ENCODE results near the gene ARPC4. TPM values are rescaled to one million over a fixed set of nuclear protein-coding genes. Genes with fewer than 3 reads are reported as not detected.

Gene ARPC4
- total RNA-seq, 2 donors from 2014 or later: 196 to 204 TPM

DNA sequence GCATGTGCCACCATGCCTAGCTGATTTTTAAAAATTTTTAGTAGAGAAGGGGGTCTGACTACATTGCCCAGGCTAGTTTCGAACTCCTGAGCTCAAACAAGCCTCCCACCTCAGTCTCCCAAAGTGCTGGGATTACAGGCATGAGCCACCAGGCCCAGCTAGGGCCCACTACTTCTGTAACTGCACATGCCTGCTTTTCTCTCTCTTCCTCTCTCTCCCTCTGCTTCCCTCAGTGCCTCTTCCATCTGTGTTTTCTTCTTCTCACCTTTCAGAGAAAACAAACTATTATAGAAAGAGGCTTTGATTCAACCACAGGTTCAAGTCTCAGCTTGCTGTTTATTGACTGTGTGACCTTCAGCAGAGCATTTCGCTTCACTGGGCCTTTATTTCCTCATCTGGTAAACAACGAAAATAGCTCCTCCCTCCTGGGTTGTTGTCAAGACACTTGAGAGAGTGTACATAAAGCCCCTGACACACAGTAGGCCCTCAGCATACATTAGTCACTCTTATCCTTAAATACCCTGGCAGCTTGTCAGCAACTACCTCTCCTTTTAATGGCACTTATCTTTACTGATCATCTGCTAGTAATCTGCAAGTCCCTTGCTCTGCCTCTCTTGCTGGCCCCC is 10.8 kb upstream of the ARPC4 start:
- no peaks in the 10 kb centered on the region for H3K27me3 ChIP-seq (replicated peaks; ENCODE audit: insufficient read depth)
- no peak overlapping the region for H3K27ac ChIP-seq
- DNase-seq (ENCODE audit: low spot score) (no peak), ATAC-seq (ENCODE audit: insufficient number of reproducible peaks, low FRiP score, low read depth) (no peak)
- no peaks in the 10 kb centered on the region for H3K9me3 ChIP-seq
- H3K36me3 ChIP-seq: peaks cover 26% of the 10 kb centered on the region
- TF ChIP-seq CTCF (IDR thresholded peaks at IDR 0.05): no peak
- no peak overlapping the region for H3K4me3 ChIP-seq
- peaks cover 6 to 8% of the 10 kb centered on the region in 2 donors for H3K4me1 ChIP-seq (ENCODE audit: control insufficient read depth in 1 of 2, low read depth in 2 of 2)

GRCh38 chr3:9782770-9783169 is 10.1 kb upstream of the ARPC4 start:
- no peak for ATAC-seq (ENCODE audit: insufficient number of reproducible peaks, low FRiP score, low read depth)
- H3K27me3 ChIP-seq (replicated peaks; ENCODE audit: insufficient read depth): no peaks in the 10 kb centered on the region

GRCh38 chr3:9783954-9784353 is 8.9 kb upstream of the ARPC4 start:
- Histone ChIP-seq H3K27me3 (replicated peaks; ENCODE audit: insufficient read depth) (no peaks in the 10 kb centered on the region), H3K36me3 (peaks cover 29% of the 10 kb centered on the region), H3K4me3 (no peak overlapping the region), H3K4me1 (ENCODE audit: control insufficient read depth in 1 of 2, low read depth in 2 of 2) (peaks cover 3 to 4% of the 10 kb centered on the region in 2 donors), H3K9me3 (no peaks in the 10 kb centered on the region), H3K27ac (no peak overlapping the region)
- no peak for DNase-seq (ENCODE audit: low spot score)
- no peak for ATAC-seq (ENCODE audit: insufficient number of reproducible peaks, low FRiP score, low read depth)
- TF ChIP-seq CTCF (IDR thresholded peaks at IDR 0.05): no peak

More at GRCh38 chr3:9782770-9783169, 10.1 kb upstream of the ARPC4 start:
- no peak overlapping the region for H3K27ac ChIP-seq
- no peak for DNase-seq (ENCODE audit: low spot score)
- H3K4me1 ChIP-seq (ENCODE audit: control insufficient read depth in 1 of 2, low read depth in 2 of 2): peaks cover 6 to 8% of the 10 kb centered on the region in 2 donors
- no peaks in the 10 kb centered on the region for H3K9me3 ChIP-seq
- H3K36me3 ChIP-seq: peaks cover 26% of the 10 kb centered on the region
- H3K4me3 ChIP-seq: no peak overlapping the region
- TF ChIP-seq CTCF (IDR thresholded peaks at IDR 0.05): no peak

GRCh38 chr3:9784965-9785364 is 7.9 kb upstream of the ARPC4 start:
- DNase-seq (ENCODE audit: low spot score): no peak
- Histone ChIP-seq H3K27ac (no peak overlapping the region), H3K36me3 (peaks cover 37% of the 10 kb centered on the region), H3K4me1 (ENCODE audit: control insufficient read depth in 1 of 2, low read depth in 2 of 2) (peaks cover 0 to 3% of the 10 kb centered on the region in 2 donors), H3K9me3 (no peaks in the 10 kb centered on the region), H3K4me3 (no peak overlapping the region), H3K27me3 (replicated peaks; ENCODE audit: insufficient read depth) (no peaks in the 10 kb centered on the region)
- no peak for ATAC-seq (ENCODE audit: insufficient number of reproducible peaks, low FRiP score, low read depth)
- no peak for TF ChIP-seq CTCF (IDR thresholded peaks at IDR 0.05)

DNA sequence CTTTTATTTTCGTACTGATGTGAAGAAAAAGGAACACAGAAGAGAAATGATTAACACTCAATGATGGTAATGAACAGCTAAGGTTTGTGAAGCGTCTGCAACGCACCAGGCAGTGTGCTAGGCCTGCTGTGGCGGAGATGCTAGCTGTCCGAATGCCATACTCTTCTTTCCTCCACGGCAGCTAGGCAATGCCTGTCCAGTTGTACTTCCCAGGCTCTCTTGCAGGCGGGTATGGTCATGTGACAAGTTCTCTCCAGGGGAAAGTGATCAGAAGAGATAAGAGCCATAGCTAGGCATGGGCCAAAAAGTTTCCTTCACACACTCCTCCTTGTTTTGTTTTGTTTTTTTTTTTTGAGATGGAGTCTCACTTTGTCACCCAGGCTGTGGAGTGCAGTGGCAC is 7.3 kb upstream of the ARPC4 start:
- Histone ChIP-seq H3K27ac (no peak overlapping the region), H3K36me3 (peaks cover 31% of the 10 kb centered on the region), H3K4me1 (ENCODE audit: control insufficient read depth in 1 of 2, low read depth in 2 of 2) (peaks cover 3% of the 10 kb centered on the region in 2 donors), H3K27me3 (replicated peaks; ENCODE audit: insufficient read depth) (no peaks in the 10 kb centered on the region), H3K9me3 (no peaks in the 10 kb centered on the region), H3K4me3 (no peak overlapping the region)
- DNase-seq (ENCODE audit: low spot score): no peak
- TF ChIP-seq CTCF (IDR thresholded peaks at IDR 0.05): no peak
- no peak for ATAC-seq (ENCODE audit: insufficient number of reproducible peaks, low FRiP score, low read depth)
